ENCODE data around the gene KCNMA1. TPM values are rescaled to one million over a fixed set of nuclear protein-coding genes. Genes with fewer than 3 reads are reported as not detected.

Gene KCNMA1
- total RNA-seq, 1 donor: 77.8 TPM

DNA sequence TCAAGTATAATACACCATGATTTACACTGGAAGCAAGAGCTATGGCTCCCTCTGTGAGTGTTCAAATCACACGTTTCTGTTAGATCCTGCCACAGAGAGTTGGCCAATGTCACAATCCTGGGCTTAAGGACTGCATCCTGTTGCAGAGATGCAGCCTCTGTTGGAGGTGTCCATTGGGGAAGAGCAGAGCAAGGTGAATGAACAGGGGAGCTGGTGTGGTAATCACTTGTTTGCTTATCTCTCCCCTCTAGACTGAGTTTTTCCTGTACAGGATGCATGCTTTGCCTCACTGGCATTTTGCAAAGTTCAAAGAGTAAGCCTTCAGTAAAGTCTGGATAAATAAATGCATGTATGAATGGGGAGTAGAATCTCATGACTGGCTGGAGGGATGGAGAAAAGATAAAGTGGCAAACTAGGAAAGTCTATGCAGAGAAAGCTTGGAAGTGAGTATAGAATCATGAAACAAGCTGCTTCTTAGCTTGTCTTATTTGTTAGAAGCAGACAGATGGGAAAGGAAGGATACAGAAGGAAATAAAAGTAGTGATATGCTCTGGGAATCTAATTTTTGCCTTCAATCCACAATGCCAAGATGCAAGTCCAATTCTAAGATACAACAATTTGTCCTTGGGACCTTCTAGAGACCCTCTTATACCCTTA is 605.9 kb downstream of the KCNMA1 start:
- H3K4me3 ChIP-seq (ENCODE audit: insufficient read depth, low read length): no peak overlapping the region

DNA sequence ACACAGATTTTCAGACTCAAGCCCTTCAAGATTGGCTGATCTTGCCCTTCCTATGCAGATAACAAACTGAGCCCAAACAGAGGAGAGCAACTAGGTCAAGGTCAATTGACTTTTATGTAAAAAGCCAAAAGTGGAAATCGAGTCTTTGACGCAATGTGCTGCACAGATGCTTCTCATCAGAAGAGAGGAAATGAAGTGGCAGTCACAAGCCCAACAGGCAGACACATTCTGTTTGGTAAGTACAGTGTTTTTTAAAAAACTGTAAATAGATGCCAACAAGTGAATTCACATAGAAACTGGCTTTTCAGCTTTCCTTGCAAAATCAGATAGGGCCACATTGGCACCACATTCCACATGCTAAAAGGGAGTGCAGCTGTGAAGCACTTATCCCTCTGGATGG is 606.6 kb downstream of the KCNMA1 start:
- no peak overlapping the region for H3K4me2 ChIP-seq (ENCODE audit: insufficient read depth, low read length)
- H3K4me1 ChIP-seq (ENCODE audit: insufficient read depth, low read length): no peaks in the 10 kb centered on the region
- no peaks in the 10 kb centered on the region for H3K36me3 ChIP-seq (ENCODE audit: insufficient read depth, low read length)
- TF ChIP-seq, protein P1, sequence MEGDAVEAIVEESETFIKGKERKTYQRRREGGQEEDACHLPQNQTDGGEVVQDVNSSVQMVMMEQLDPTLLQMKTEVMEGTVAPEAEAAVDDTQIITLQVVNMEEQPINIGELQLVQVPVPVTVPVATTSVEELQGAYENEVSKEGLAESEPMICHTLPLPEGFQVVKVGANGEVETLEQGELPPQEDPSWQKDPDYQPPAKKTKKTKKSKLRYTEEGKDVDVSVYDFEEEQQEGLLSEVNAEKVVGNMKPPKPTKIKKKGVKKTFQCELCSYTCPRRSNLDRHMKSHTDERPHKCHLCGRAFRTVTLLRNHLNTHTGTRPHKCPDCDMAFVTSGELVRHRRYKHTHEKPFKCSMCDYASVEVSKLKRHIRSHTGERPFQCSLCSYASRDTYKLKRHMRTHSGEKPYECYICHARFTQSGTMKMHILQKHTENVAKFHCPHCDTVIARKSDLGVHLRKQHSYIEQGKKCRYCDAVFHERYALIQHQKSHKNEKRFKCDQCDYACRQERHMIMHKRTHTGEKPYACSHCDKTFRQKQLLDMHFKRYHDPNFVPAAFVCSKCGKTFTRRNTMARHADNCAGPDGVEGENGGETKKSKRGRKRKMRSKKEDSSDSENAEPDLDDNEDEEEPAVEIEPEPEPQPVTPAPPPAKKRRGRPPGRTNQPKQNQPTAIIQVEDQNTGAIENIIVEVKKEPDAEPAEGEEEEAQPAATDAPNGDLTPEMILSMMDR (IDR thresholded peaks at IDR 0.05; ENCODE audit: extremely low read depth, low read depth, low read length): no peak
- H3K79me2 ChIP-seq (ENCODE audit: insufficient read depth, low read length): no peaks in the 10 kb centered on the region
- H3K27me3 ChIP-seq (ENCODE audit: insufficient read depth, low read length): no peaks in the 10 kb centered on the region
- H3K4me3 ChIP-seq (ENCODE audit: insufficient read depth, low read length): no peak overlapping the region
- DNase-seq (ENCODE audit: insufficient read length, low spot score, missing footprints): no peak
- no peaks in the 10 kb centered on the region for H3K9me3 ChIP-seq (ENCODE audit: low read depth, low read length)
- H4K20me1 ChIP-seq (ENCODE audit: insufficient read depth, low read length): no peaks in the 10 kb centered on the region
- no peak overlapping the region for H3K27ac ChIP-seq (ENCODE audit: low read depth, low read length)
- no peak overlapping the region for H2AFZ ChIP-seq (ENCODE audit: low read length)

More for the DNA sequence above, 605.9 kb downstream of the KCNMA1 start:
- DNase-seq (ENCODE audit: insufficient read length, low spot score, missing footprints): no peak
- TF ChIP-seq, protein P1 (IDR thresholded peaks at IDR 0.05; ENCODE audit: extremely low read depth, low read depth, low read length): no peak
- Histone ChIP-seq H3K4me1 (ENCODE audit: insufficient read depth, low read length) (no peaks in the 10 kb centered on the region), H3K36me3 (ENCODE audit: insufficient read depth, low read length) (no peaks in the 10 kb centered on the region), H3K9me3 (ENCODE audit: low read depth, low read length) (no peaks in the 10 kb centered on the region), H3K79me2 (ENCODE audit: insufficient read depth, low read length) (no peaks in the 10 kb centered on the region), H3K27ac (ENCODE audit: low read depth, low read length) (no peak overlapping the region), H3K27me3 (ENCODE audit: insufficient read depth, low read length) (no peaks in the 10 kb centered on the region), H3K4me2 (ENCODE audit: insufficient read depth, low read length) (no peak overlapping the region), H2AFZ (ENCODE audit: low read length) (no peak overlapping the region), H4K20me1 (ENCODE audit: insufficient read depth, low read length) (no peaks in the 10 kb centered on the region)

DNA sequence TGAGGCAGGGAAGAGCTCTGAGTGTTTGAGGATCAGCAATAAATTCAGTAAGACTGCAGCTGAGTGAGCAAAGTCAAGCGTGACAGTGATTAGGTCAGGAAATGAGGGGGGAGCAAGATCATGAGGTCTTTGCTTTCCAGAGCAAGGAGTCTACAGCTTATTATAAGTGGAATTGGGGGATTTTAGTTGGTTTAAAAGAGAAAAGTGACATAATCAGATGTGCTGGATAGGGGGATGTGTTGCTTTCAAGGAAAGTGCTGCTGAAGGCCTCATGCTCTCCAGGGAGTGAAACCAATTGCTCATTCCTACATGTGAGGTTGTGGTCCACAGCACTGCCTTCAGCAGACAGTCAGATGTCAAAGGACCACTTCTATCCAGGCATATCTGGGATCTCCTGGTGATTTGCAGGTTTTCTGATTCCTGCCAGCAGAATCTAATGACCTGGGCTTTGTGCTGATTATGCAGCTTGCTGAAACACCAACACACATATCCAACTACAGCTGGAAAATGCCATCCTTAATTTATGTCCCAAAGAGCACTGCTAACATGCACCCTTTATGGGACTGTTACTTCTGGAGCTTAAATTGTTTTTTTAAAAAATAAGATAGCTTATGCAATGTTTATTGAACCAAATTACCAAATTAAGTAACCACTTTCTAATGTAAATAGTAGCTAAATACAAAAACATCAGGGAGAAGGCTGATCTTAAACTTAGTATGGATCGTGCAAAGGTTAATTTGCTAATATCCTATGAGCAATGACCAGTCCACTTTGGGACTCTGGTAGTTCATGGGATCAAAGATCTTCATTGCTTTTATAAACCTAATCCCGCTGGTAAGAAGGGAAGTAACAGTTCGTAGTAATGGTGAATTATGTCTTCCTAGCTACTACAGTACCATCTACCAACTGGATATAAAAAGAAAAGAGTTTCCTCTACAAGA is 607.6 kb downstream of the KCNMA1 start:
- no peaks in the 10 kb centered on the region for H4K20me1 ChIP-seq (ENCODE audit: insufficient read depth, low read length)
- H3K9me3 ChIP-seq (ENCODE audit: low read depth, low read length): no peaks in the 10 kb centered on the region
- H2AFZ ChIP-seq (ENCODE audit: low read length): no peak overlapping the region
- H3K4me3 ChIP-seq (ENCODE audit: insufficient read depth, low read length): no peak overlapping the region
- no peaks in the 10 kb centered on the region for H3K79me2 ChIP-seq (ENCODE audit: insufficient read depth, low read length)
- no peak overlapping the region for H3K4me2 ChIP-seq (ENCODE audit: insufficient read depth, low read length)
- no peaks in the 10 kb centered on the region for H3K27me3 ChIP-seq (ENCODE audit: insufficient read depth, low read length)
- H3K36me3 ChIP-seq (ENCODE audit: insufficient read depth, low read length): no peaks in the 10 kb centered on the region
- TF ChIP-seq, protein P1 (IDR thresholded peaks at IDR 0.05; ENCODE audit: extremely low read depth, low read depth, low read length): no peak
- no peaks in the 10 kb centered on the region for H3K4me1 ChIP-seq (ENCODE audit: insufficient read depth, low read length)
- H3K27ac ChIP-seq (ENCODE audit: low read depth, low read length): no peak overlapping the region
- no peak for DNase-seq (ENCODE audit: insufficient read length, low spot score, missing footprints)

DNA sequence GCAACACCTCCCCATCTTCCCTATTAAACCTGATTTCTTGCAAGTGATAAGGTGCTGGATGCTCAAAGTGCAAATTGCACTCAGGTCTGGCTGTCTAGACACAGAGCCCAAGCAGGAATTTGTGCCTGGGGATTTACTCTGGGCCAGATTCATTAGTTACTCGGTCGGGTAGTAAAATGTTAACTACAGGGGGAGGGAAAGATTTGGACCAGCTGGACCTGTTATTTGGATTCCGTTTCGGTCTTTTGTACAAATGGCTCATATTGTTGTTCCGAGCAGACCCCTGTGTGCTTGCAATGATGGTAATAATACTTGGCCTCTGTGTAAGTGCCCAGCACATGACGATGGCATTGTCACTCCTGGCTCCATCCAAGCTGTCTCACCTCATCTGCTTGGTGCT is 609.6 kb downstream of the KCNMA1 start:
- H3K27me3 ChIP-seq (ENCODE audit: insufficient read depth, low read length): no peaks in the 10 kb centered on the region
- no peak overlapping the region for H2AFZ ChIP-seq (ENCODE audit: low read length)
- H3K4me3 ChIP-seq (ENCODE audit: insufficient read depth, low read length): no peak overlapping the region
- no peak overlapping the region for H3K4me2 ChIP-seq (ENCODE audit: insufficient read depth, low read length)
- no peak overlapping the region for H3K27ac ChIP-seq (ENCODE audit: low read depth, low read length)
- H3K9me3 ChIP-seq (ENCODE audit: low read depth, low read length): no peaks in the 10 kb centered on the region
- no peaks in the 10 kb centered on the region for H4K20me1 ChIP-seq (ENCODE audit: insufficient read depth, low read length)
- TF ChIP-seq, protein P1 (IDR thresholded peaks at IDR 0.05; ENCODE audit: extremely low read depth, low read depth, low read length): no peak
- no peaks in the 10 kb centered on the region for H3K4me1 ChIP-seq (ENCODE audit: insufficient read depth, low read length)
- no peak for DNase-seq (ENCODE audit: insufficient read length, low spot score, missing footprints)
- no peaks in the 10 kb centered on the region for H3K79me2 ChIP-seq (ENCODE audit: insufficient read depth, low read length)
- no peaks in the 10 kb centered on the region for H3K36me3 ChIP-seq (ENCODE audit: insufficient read depth, low read length)

Measured in osteoblast (primary cell).